Osteocyte (in vitro differentiated cells): ENCODE measurements around the gene PIK3CA. TPM values are rescaled to one million over a fixed set of nuclear protein-coding genes. Genes with fewer than 3 reads are reported as not detected.

Experiments used
- DNase-seq: peaks from one replicate; pipeline ENCODE4 v3.0.0; 2021; ENCODE audit warnings: mixed read lengths; ENCODE audit not compliant: unreplicated experiment; ENCODE audit errors: extremely low spot score
- H3K27ac Mint-ChIP-seq: one replicate; pipeline ENCODE4 v1.8.0; 2021; ENCODE audit warnings: mild to moderate bottlenecking, mixed read lengths; ENCODE audit not compliant: unreplicated experiment
- H3K27me3 Mint-ChIP-seq: one replicate; pipeline ENCODE4 v1.8.0; 2021; ENCODE audit warnings: mixed read lengths; ENCODE audit not compliant: unreplicated experiment
- H3K36me3 Mint-ChIP-seq: one replicate; pipeline ENCODE4 v1.8.0; 2021; ENCODE audit warnings: mixed read lengths; ENCODE audit not compliant: unreplicated experiment
- H3K4me1 Mint-ChIP-seq: one replicate; pipeline ENCODE4 v1.8.0; 2021; ENCODE audit warnings: mixed read lengths; ENCODE audit not compliant: unreplicated experiment
- H3K4me3 Mint-ChIP-seq: one replicate; pipeline ENCODE4 v1.8.0; 2021; ENCODE audit warnings: mild to moderate bottlenecking, moderate library complexity, mixed read lengths; ENCODE audit not compliant: unreplicated experiment
- H3K9me3 Mint-ChIP-seq: one replicate; pipeline ENCODE4 v1.8.0; 2021; ENCODE audit warnings: mixed read lengths; ENCODE audit not compliant: unreplicated experiment
- CTCF ChIP-seq: fragments of 200-600 bp; sonication (generic); IDR thresholded peaks from 2 replicates; pipeline ENCODE4 v1.5.0; 2021; ENCODE audit warnings: antibody characterized with exemption, mild to moderate bottlenecking, moderate library complexity
- total RNA-seq: library from RNA; stranded (reverse); gene quantifications from 2 replicates; pipeline ENCODE4 v1.2.1, GENCODE V29; 2021

The PIK3CA gene
- total RNA-seq, 1 donor from 2014 or later = 48.1 TPM

DNA sequence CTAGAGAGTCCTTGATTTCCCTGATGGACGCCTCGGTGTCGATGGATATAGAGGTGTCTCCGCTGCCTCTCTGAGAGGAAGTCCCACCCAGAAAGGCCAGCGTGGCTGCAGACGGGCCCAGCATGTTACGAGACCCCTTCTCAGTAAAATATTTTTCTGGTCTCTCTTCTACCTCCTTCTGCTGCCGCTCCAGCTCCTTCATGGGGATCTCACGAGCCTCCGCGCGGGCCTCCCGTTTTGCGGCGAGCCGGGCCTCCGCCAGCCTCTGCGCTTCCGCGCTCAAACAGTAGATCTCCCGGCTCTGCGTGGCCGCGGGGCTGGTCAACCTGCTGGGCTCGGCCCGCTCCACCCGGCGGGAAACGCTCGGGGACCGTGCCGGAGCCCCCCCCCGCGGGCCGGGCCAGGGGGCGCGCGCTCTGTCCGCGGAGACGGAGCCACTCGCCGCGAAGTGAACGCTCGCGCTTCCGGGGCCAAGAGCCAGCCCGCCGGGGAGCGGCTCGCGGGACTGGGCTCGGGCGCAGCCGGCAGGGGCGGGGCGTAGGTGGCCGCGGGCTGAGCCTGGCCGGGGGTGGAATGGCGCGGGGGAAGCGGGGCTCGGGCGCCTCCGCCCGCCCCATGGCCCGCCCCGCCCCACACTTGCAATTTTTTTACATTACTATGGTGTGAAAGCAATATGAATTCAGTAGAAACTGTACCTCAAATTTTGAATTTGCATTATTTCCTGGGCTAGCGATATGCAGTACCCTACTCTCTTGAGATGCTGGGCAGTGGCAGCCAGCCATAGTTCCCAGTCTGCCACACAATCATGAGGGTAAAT, 113.0 kb downstream of the PIK3CA start:
- Mint-ChIP-seq H3K36me3 (peaks cover 13% of the 10 kb centered on the region), H3K27me3 (peaks cover 2% of the 10 kb centered on the region), H3K4me3 (peak overlapping the region; percentile 75), H3K9me3 (peaks cover 21% of the 10 kb centered on the region), H3K27ac (peak overlapping the region; percentile 80), H3K4me1 (peaks cover 22% of the 10 kb centered on the region)
- no peak for TF ChIP-seq CTCF
- peak; percentile 89 for DNase-seq

GRCh38 chr3:179263134-179263533, 115.0 kb downstream of the PIK3CA start:
- H3K9me3 Mint-ChIP-seq = peaks cover 21% of the 10 kb centered on the region
- H3K36me3 Mint-ChIP-seq = peaks cover 13% of the 10 kb centered on the region
- no peak overlapping the region for H3K4me3 Mint-ChIP-seq
- DNase-seq = no peak
- no peak overlapping the region for H3K27ac Mint-ChIP-seq
- peaks cover 6% of the 10 kb centered on the region for H3K27me3 Mint-ChIP-seq
- peaks cover 14% of the 10 kb centered on the region for H3K4me1 Mint-ChIP-seq
- TF ChIP-seq CTCF = no peak

GRCh38 chr3:179264449-179264848, 116.3 kb downstream of the PIK3CA start:
- DNase-seq = no peak
- no peak for TF ChIP-seq CTCF
- Mint-ChIP-seq H3K36me3 (peaks cover 9% of the 10 kb centered on the region), H3K4me3 (no peak overlapping the region), H3K9me3 (peaks cover 14% of the 10 kb centered on the region), H3K27ac (no peak overlapping the region), H3K27me3 (peaks cover 8% of the 10 kb centered on the region), H3K4me1 (peaks cover 10% of the 10 kb centered on the region)

- TF ChIP-seq CTCF = no peak
- peaks cover 8% of the 10 kb centered on the region for H3K27me3 Mint-ChIP-seq
- DNase-seq = no peak
- H3K9me3 Mint-ChIP-seq = peaks cover 8% of the 10 kb centered on the region
- no peak overlapping the region for H3K27ac Mint-ChIP-seq
- no peak overlapping the region for H3K4me3 Mint-ChIP-seq
- peaks cover 4% of the 10 kb centered on the region for H3K36me3 Mint-ChIP-seq
- H3K4me1 Mint-ChIP-seq = peaks cover 10% of the 10 kb centered on the region
These were observed 116.9 kb downstream of the PIK3CA start for GRCh38 chr3:179265092-179265491.

DNA sequence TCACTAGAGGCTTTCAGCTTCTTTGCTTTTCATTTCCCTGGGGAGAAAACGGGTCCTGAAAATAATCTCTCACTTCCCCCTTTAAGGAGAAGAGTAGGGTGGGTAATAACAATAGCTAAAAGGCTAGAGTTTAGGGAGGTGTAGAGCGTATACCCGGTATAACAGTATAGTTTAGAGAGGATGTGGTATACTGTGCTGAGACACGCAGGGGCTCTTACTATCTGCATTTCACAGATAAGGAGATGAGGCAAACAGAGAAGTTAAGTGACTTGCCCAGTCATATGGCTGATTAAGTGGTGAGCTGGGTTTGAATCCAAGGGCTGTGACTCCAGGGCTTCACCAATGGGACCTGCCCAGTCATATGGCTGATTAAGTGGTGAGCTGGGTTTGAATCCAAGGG, 117.7 kb downstream of the PIK3CA start:
- H3K9me3 Mint-ChIP-seq = no peaks in the 10 kb centered on the region
- no peaks in the 10 kb centered on the region for H3K36me3 Mint-ChIP-seq
- H3K27ac Mint-ChIP-seq = no peak overlapping the region
- TF ChIP-seq CTCF = no peak
- no peak overlapping the region for H3K4me3 Mint-ChIP-seq
- peaks cover 4% of the 10 kb centered on the region for H3K4me1 Mint-ChIP-seq
- no peak for DNase-seq
- H3K27me3 Mint-ChIP-seq = peaks cover 8% of the 10 kb centered on the region
